GM10248 (cell line): ENCODE data around the gene C2CD4A.

Experiments used
- CTCF ChIA-PET: fragments of 300-600 bp; sonication (Branson Sonifier 250); formaldehyde crosslinking; extraction: SDS; loops from one replicate; lab custom pipeline; 2021; ENCODE audit warnings: antibody characterized with exemption; lab: Yijun Ruan, JAX
- POLR2A ChIA-PET: fragments of 350-650 bp; sonication (Branson Sonifier 250); formaldehyde crosslinking; extraction: SDS; loops from one replicate; lab custom pipeline; 2020; ENCODE audit warnings: antibody characterized with exemption; lab: Yijun Ruan, JAX
- DNase-seq: peaks from one replicate; pipeline ENCODE4 v3.0.0; 2012; ENCODE audit errors: extremely low spot score
- CTCF ChIP-seq: IDR thresholded peaks from 2 replicates; pipeline ENCODE4 v1.5.1; 2012; ENCODE audit warnings: mild to moderate bottlenecking, low read depth; ENCODE audit errors: extremely low read depth, missing control alignments, control extremely low read depth

Gene C2CD4A, protein sequence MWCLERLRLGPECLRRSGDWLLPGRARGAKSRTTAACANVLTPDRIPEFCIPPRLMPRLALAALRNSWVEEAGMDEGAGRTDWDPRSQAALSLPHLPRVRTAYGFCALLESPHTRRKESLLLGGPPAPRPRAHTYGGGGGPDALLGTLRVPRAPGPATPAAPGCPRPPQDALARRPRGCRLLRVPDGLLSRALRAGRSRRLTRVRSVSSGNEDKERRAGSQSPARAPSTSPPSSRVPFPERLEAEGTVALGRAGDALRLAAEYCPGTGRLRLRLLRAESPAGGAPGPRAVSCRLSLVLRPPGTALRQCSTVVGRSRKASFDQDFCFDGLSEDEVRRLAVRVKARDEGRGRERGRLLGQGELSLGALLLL

GRCh38 chr15:62066663-62067447, at the start of gene C2CD4A:
Gene C2CD4A, plus strand, starts transcription at chr15:62066977. Its CDS starts 637 bp downstream, at chr15:62067614.
- ChIA-PET POLR2A (no interaction called here), CTCF (no interaction called here)
- TF ChIP-seq CTCF = no peak
- peak; percentile 39 for DNase-seq

- ChIA-PET CTCF (interaction anchor here (1.2 kb wide), 1 partner anchor 81 kb away, joined by 3 read pairs; no protein-coding TSS in a partner anchor), POLR2A (no interaction called here)
- DNase-seq = no peak
- no peak for TF ChIP-seq CTCF
Measured at GRCh38 chr15:62020576-62021160, 46.1 kb upstream of the C2CD4A start.

DNA sequence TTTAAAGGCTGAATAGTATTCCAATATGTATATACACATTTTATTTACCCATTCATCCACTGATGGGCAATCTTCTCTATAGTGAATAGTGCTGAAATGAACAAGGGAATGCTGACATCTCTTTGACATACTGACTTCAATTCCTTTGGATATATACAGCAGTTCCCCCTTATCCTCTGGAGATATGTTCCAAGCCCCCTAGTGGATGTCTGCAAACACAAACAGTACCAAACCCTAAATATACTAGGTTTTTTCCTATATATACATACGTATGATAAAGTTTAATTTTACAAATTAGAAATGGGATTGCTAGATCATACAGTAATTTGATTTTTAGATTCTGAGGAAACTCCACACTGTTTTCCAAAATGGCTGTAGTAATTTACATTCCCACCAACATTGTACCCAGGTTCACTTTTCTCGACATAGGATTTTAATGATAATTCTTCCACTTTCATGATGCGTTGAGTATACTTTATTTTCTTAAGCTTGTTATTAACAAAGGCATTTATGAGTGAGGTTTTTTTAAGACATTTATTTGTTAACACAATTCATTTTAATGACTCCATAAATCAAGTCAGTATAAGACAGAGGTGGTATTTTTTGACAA, 44.7 kb upstream of the C2CD4A start:
- no peak for TF ChIP-seq CTCF
- ChIA-PET CTCF (interaction anchor here (0.8 to 1.2 kb wide), 3 partner anchors 15 to 115 kb away, joined by 3 read pairs; no protein-coding TSS in a partner anchor), POLR2A (no interaction called here)
- DNase-seq = no peak

DNA sequence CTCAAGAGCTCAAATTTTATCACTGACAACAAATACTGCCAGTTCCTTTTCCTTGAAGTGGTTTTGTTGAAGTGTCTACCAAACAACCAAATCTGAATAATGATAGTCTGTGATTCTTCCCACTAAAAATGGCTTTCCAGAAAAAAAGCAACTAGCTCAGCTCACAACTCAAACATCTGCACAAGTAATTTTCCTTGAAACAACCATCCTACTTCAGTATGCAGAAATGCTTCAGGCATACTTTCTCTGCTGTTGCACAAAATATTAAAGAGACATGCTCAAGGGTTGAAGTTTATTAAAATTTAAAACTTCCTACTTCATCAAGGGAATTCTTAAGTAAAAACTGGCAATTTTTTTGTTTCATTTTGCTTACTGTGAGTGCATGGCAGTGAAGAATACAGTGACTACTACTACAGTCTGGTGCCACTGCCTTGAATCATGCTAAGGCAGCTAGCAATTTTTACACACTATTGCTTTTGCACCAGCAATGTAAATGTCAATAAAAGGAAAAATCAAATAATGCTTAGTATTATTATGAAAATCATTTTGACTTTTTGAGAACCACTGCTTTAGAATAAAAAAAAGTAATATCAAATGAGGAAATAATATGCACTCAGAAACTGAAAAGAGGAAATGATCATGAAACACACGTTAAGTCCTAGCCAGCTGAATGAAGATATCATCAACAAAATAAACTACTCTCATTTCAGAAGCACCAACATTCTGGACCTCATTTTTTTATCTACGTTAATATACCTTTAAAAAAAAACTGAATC, 40.1 kb upstream of the C2CD4A start:
- no peak for TF ChIP-seq CTCF
- DNase-seq = no peak
- POLR2A ChIA-PET = no interaction called here
- CTCF ChIA-PET = interaction anchor here (1.1 to 1.7 kb wide), 2 partner anchors 15 to 48 kb away, joined by 3 to 4 read pairs; no protein-coding TSS in a partner anchor

DNA sequence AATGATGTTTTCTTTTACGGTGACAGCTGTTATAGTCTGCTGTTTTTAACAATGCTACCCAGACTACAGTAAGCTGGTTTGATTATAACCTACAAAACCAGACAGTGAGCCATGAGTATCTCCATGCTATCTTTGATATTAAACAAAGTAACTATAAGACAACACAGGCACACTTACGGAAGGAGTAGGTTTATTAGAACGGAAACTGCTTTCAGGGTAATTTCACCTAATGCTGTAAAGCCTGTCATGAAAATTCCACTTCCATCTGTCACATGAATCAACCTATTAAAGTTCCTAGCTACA, 39.6 kb upstream of the C2CD4A start:
- ChIA-PET CTCF (no interaction called here), POLR2A (no interaction called here)
- TF ChIP-seq CTCF = no peak
- no peak for DNase-seq
